HG03066 (cell line): ENCODE measurements around the gene MOB4.
A peak's percentile ranks its signal among the peaks of the same experiment; 100 is the strongest.
"Not testable (repeated sequence)": the region's sequence is repeated elsewhere in the genome, so short reads cannot be mapped to it uniquely, and the experiment has no call there.

Source experiments
- ATAC-seq: cut with Tn5 transposase; IDR thresholded peaks from one replicate; pipeline ENCODE4 v1.9.1; 2021; ENCODE audit warnings: low read depth; ENCODE audit not compliant: unreplicated experiment

The MOB4 gene

DNA sequence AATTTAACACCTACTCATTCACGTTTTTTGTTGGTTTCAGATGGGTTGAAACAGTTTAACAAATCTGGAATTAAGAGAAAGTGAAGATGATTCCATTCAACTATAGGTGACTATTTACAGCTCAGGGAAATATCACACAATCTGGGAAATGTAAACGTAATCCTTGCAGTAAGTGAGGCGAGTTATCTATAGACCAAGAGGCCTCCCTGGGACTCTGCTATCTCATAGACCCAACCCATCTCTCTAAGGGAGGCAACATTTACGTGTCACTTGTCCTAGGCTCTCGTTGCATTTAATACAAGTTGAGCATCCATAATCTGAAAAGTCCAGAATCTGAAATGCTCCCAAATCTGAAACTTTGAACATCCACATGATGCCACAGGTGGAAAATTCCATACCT, 2.0 kb upstream of the MOB4 start:
- ATAC-seq = no peak

DNA sequence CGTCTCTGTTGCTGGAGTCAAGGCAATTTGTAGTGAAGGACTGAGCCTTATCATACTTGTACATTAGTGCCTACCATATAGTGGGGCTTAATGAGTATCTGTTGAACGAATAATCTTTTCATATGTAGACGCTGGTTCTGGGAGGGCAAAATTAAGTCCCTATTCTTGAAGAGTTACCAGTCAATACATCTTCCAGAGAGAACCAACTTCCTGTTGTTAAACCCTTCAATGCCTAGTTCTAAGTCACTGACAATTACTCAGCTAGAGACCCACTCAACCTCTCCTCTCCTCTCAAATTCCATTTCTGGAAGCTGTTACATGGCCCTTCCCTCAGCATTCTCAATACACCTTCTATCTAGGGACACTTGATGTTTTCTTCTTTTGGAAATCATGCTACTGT, 1.1 kb upstream of the MOB4 start:
- no peak for ATAC-seq

DNA sequence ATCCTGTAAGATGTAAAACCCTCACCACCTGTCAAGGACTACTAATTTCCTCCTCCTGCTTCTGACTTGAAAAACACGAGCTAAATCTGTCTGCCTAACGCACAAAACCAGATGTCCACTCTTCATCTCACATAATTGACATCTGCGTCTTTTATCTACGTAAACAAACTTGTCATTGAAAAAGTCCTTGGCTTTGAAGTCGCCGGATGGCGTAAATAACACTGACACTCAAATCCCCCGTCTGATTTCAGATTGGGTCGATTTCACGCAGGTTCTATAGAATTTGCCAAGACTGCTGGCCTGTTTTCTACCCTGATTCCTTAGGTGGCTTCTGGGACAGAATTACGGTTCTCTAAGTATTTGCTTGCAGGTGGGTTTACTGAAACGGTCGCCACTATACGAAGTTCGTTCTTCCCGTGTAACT, 539 bp upstream of the MOB4 start:
- ATAC-seq = no peak

DNA sequence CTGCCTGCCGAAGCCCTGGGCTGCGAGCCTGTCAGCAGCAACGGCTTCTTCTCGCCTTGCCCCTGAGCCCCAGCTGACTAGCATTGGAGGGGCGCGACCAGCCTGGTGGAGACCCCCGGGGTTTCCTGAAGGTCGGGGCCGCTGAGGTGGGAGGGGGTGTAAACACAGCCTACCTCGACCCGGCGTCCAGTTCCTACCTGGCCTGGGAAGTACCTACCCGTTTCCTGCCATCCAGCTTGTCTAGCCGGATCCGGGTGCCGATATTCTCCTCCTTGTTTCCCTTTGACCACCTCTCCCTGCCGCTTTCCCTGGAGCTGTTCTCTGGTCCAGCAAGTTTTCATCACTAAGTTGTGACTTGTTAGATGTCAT, 511 bp downstream of the MOB4 start:
- ATAC-seq = peak; percentile 13

DNA sequence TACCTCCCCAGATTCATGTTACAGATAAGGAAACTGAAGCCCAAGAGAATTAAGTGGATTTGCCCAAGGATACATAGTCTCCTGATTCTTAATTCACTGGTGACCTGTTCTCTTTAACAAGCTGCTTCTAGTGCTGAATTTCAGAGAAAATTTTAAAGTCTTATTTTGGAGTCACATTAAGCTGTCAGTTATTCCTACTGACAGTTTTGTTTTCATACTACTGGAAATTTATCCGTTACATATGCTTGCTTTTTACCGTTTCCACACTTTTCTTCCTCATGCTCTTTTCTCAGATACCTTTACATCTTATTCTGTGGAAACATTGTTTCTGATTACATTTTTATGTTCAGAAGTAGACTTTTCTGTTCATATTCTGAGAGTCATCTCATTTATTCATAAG, 1.3 kb downstream of the MOB4 start:
- ATAC-seq = no peak

DNA sequence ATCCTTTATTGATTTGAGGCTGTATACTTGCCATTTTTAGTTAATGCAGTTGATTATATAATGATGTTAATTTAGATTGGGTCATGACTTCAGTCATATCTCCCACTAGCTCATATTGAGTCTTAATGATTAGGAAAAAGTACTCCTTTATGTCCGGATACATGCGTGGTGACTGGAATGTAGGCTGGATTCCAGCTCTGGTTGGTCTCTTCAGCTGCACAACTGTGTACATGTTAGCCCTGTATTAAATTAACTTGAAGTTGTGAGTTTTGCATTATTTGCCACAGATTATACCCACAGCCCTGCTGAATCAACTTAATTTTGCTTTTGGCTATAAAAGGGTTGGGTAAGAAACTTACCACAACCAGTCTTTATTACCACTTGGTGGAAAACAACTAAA, 22.5 kb downstream of the MOB4 start:
- no peak for ATAC-seq

DNA sequence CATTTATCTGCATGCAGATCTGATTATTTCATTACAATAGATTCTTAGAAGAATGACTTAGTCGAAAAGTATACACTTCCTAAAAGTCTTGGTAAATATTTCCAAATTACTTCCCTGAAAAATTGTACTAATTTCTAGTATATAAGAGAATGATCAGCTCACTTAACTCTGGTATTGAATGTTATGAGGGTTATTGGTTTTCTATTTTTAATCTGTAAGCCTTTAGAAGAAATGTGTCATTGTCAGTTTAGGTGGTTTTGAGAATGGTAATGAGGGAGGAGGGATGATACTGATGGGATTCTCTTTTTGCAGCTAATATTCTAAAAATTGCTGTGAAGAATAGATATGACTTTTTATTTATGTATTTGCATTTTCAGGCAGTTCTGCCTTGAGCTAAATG, 23.9 kb downstream of the MOB4 start:
- no peak for ATAC-seq

DNA sequence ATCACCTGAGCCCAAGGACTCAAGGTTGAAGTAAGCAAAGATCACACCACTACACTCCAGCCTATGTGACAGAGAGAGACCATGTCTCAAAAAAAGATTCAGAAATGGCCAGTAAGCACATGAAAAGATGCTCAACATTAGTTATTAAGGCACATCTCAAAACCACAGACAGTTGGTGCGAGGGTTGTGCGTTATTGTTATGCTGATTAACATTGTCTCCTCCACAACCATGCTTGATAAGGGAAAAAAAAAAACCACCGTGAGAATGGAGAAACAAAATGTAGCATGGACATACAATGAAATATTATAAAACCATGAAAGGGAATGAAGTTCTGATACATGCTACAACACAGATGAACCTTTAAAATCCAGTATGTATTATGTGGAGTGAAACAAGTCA, 27.3 kb downstream of the MOB4 start:
- no peak for ATAC-seq

DNA sequence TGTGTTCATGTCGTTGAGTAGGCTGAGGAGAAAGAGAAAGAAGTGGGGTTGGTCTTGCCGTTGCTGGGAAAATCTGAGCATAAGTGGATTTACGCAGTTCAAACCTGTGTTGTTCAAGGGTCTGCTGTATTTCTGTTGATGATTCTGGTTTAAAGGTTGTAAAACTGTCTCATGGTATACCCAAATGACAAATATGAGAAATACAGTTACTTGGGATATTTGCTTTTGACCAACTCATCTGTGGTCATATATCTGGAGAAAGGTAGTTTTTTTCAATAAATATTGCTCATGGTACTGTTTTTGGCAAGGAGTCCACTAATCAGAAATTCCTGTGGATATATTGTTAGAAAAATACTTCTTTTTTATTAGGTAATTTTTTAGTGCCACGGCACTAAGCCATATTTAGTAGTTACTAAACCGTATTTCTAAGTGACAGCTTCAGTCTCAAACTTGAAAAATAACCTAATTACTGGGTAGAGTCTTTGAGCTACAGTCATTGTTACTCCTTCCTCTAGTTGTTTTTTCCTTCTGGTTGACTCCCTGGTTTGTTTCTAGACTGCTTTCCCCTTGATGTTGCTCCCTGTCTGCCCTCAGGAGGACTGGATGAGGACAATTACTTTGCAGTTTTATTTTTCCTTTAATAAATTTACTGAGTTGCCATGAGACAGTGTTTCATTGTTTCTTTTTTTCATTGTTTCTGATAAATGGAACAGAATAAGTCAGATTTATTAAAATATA, 31.5 kb downstream of the MOB4 start:
- ATAC-seq = no peak

DNA sequence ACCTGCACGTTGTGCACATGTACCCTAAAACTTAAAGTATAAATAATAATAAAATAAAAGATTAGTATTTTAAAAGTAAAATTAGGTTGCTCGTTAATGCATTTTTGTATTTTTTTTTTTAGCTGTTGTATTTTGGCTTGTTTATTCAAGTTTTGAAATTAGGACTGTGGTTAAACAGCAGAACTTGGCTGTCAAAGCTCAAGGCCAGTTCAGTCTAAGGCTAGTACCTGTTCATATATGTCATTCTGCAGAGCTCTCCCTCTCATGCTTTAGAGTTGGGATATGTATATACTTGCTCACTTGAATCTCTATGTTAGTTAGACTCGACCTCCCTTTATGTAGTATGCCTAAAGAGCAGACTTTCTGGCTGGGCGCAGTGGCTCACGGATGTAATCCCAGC, 32.7 kb downstream of the MOB4 start:
- ATAC-seq = no peak

DNA sequence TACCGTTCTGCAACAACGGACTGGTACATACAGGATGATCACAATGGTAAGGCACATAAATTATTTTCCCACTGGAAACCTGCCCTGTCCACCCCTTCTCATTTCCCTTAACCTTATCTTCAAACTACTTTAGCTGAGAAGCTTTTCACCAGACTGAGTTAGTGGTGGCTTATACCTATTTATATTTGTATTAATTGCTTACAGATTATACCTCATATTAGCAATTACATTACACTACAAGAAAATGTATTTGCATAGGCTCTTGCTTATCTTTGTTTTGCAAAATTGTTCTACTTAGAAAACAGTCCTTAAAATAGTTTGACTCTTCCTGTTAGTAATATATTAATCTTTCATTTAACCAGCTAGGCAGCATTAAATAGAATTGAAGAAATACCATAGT, 35.4 kb downstream of the MOB4 start:
- not testable (repeated sequence) for ATAC-seq

DNA sequence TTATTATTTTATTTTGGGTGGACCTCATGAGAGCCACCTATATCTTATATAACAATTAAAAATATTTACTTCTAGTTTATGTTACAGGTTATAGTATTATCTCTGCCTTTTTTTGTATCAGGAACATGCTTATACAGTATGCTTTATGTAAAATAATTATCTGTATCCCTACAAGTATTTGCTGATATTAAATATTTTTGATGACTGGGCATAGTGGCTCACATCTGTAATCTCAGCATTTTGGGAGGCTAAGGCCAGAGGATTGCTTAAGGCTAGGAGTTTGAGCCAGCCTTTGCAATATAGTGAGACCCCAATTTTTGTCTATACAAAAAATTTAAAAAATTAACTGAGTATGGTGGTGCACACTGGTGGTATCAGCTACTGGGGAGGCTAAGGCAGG, 39.6 kb downstream of the MOB4 start:
- ATAC-seq = no peak

DNA sequence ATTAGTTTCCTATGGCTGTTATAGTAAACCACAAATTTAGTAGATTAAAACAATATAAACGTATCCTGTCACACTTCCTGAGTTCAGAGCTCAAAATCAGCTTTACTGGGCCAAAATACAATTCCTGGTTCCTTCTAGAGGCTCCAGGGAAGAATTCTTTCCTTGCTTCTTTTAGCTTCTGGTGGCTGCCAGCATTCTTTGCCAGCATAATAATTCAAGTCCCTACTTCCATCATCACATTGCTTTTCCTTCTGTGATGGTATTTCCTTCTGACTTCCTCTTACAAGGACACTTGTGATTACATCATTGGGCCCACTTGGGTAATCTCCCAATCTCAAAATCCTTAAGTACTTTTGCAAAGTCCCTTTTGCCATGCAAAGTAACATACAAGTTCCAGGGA, 40.6 kb downstream of the MOB4 start:
- no peak for ATAC-seq

DNA sequence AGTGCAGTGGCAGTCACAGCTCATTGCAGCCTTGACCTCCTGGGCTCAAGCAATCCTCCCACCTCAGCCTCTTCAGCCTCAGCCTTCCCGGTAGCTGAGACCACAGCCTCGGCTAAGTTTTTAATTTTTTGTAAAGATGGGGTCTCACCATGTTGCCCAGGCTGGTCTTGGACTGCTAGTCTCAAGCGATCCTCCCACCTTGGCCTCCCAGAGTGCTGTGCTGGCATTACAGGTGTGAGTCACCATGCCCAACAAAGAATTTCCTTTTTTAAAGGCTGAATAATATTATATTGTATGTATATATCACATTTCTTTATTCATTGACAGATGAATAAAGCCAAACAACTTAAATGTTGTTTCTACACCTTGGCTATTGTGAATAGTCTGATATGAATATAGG, 42.5 kb downstream of the MOB4 start:
- ATAC-seq = no peak

DNA sequence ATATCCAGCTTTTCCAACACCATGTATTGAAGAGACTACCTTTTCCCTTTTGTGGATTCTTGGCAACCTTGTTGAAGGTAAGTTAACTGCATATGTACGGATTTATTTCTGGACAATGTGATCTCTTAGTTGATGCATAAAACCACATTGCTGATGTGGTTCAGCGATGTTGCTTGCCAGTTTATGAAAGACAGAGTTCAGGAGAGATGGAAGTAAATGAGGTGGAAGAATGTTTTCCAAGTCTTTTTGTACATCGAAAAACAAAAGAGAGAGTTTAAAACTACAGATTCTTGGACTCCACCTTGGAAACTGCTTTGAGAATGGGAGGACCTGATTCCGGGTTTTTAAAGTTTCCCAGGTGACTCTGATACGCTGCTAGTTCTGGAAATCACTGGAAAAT, 43.8 kb downstream of the MOB4 start:
- ATAC-seq = no peak

DNA sequence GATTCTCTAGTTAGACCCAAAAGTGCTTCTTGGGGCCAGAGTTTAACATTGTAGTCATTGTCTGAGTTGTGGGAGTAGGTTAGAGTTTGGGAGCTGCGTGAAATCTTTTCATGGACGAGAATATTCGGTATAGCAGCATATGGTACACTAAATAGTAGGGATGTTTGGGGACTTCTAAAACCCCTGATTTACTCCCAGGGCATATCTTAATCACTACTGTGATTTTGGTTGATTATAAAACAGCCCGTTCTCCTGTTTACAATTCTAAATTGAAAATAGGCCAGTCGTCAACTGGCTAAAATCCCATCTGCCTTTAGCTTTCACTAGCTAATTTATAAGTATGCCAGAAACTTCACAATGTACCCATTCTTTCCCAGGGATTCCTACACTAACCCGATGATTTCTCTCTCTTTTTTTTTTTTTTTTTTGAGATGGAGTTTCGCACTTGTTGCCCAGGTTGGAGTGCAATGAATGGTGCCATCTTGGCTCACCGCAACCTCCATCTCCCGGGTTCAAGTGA, 44.3 kb downstream of the MOB4 start:
- ATAC-seq = no peak

DNA sequence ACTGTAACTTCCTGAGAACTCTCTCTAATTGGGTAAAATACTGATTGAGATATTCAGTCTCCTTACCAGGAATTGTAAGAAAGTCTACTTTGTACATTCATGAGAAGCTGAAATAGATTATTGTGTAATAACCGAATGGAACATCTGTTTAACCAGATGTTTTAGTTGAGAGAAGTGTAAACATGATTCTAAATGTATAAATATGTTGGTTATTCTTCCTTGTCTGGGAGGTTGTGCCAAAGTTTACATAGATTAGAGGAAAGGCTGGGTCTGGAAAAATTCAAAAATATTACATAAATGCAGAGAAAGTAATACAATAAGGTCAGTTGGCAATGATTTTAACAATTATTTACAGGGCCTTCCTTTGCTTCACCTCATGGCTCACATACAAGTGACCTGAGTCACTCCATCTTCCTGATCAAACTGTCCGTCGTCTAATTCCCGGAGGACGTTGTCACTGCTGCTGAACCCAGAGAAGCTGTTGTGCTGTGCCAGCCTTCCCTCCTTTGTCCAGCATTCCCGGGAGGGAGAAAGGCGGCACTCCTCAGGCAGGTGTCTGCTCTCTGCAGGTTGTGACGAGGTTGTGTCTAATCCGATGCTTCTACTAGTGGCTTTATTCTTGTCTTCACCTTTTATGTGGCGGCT, 55.9 kb downstream of the MOB4 start:
- ATAC-seq = no peak

DNA sequence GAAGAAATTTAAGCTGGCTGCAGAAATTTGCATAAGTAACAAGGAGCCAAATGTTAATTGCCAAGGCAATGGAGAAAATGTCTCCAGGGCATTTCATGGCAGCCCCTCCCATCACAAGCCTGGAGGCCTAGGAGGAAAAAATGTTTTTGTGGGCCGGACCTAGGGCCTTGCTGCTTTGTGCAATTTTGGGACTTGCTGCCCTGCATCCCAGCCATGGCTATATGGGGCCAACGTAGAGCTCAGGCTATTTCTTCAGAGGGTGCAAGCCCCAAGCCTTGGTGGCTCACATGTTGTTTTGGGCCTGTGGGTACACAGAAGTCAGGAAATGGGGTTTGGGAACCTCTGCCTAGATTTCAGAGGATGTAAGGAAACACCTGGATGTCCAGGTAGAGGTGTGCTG, 57.7 kb downstream of the MOB4 start:
- ATAC-seq = no peak

DNA sequence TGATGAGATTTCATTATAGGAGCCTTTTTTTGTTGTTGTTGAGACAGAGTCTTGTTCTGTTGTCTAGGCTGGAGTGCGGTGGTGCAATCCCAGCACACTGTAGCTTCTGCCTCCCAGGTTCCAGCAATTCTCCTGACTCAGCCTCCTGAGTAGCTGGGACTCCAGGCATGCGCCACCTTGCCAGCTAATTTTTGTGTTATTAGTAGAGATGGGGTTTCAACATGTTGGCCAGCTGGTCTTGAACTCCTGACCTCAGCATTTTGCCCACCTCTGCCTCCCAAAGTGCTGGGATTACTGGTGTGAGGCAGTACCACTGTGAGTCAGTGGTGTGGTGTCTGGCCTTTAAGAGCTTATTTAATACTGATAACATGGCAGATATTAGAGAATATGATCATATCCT, 60.1 kb downstream of the MOB4 start:
- ATAC-seq = no peak

DNA sequence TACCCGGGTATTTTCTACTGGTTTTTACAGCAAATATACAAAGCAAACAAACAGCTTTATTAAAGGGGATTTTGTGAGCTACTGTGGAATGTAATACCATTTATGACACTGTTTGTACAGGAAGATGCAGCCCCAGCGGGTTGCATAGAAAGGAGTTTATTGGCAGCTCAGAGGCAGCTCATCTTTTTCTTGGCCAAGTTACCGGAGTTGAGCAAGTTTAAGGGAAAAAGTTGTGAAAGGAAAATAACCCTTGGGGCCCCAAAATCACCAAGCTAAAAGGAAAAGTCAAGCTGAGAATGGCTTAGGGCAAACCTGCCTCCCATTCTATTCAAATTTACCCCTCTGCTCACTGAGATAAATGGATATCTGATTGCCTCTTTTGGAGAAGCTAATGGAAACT, 60.8 kb downstream of the MOB4 start:
- ATAC-seq = no peak

DNA sequence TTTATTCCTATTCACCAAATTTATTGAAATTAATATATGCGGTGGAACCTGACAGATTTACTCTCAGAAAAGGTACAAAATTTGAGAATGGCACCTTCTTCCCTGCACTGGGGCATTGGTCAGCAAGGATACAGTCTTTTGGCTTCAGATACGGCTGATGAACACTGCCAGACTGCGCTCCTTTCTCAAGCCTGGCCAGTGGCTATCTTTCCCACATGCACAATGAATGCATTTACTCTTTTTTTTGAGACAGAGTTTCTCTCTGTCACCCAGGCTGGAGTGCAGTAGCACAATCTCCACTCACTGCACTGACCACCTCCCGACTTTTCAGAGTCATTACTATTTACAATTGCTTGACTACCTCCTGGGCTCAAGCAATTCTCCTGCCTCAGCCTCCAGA, 61.6 kb downstream of the MOB4 start:
- ATAC-seq = no peak

DNA sequence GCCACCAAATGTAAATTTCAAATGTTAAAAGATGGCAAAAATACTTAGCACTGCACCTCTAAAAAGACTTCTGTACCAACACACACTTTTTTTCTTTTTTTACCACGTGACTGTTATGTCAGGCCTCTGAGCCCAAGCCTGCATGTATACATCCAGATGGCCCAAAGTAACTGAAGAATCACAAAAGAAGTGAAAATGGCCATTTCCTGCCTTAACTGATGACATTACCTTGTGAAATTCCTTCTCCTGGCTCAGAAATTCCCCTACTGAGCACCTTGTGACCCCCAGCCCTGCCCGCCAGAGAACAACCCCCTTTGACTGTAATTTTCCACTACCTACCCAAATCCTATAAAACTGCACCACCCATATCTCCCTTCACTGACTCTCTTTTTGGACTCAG, 62.4 kb downstream of the MOB4 start:
- not testable (repeated sequence) for ATAC-seq
